Subcutaneous abdominal adipose tissue (tissue), 5 donors: ENCODE measurements around the gene RIMKLA.

Source experiments
- H3K27ac ChIP-seq: one replicate; pipeline ENCODE4 v1.7.0; 2013; ENCODE audit warnings: low read depth, mild to moderate bottlenecking, inconsistent platforms, low read length, moderate library complexity
- H3K27me3 ChIP-seq, 5 donors: one replicate each; pipeline ENCODE4 v1.7.0; 2013; ENCODE audit warnings: low read length in 5 of 5, inconsistent platforms in 1 of 5; ENCODE audit not compliant: control insufficient read depth in 5 of 5, insufficient read depth in 4 of 5
- H3K36me3 ChIP-seq, 5 donors: one replicate each; pipeline ENCODE4 v1.7.0; 2013; ENCODE audit warnings: low read length in 5 of 5; ENCODE audit not compliant: control insufficient read depth in 5 of 5, insufficient read depth in 5 of 5
- H3K4me1 ChIP-seq, 5 donors: one replicate each; pipeline ENCODE4 v1.7.0; 2013; ENCODE audit warnings: low read length in 5 of 5, mild to moderate bottlenecking in 3 of 5, moderate library complexity in 1 of 5; ENCODE audit not compliant: control insufficient read depth in 5 of 5, insufficient read depth in 5 of 5
- H3K4me3 ChIP-seq, 5 donors: one replicate each; pipeline ENCODE4 v1.7.0; 2013; ENCODE audit warnings: low read length in 5 of 5, low read depth in 1 of 5
- H3K9ac ChIP-seq, 5 donors: one replicate each; pipeline ENCODE4 v1.7.0; 2013; ENCODE audit warnings: low read length in 5 of 5, mild to moderate bottlenecking in 4 of 5, moderate library complexity in 3 of 5
- H3K9me3 ChIP-seq, 5 donors: one replicate each; pipeline ENCODE4 v1.7.0; 2013; ENCODE audit warnings: low read length in 5 of 5; ENCODE audit not compliant: control insufficient read depth in 5 of 5
- donor health status: healthy.
- donor health status: healthy.
- donor health status: healthy.
- donor health status: healthy.
- donor health status: healthy.

RIMKLA gene

GRCh38 chr1:42449256-42449655, 68.7 kb downstream of the RIMKLA start:
- H3K9ac ChIP-seq: no peak overlapping the region
- no peaks in the 10 kb centered on the region for H3K9me3 ChIP-seq
- no peaks in the 10 kb centered on the region for H3K36me3 ChIP-seq
- H3K4me1 ChIP-seq: no peaks in the 10 kb centered on the region
- no peaks in the 10 kb centered on the region for H3K27me3 ChIP-seq
- no peak overlapping the region for H3K4me3 ChIP-seq
- no peak overlapping the region for H3K27ac ChIP-seq

GRCh38 chr1:42450061-42450460, 69.5 kb downstream of the RIMKLA start:
- Histone ChIP-seq H3K4me1 (peaks cover 0 to 2% (median 0%) of the 10 kb centered on the region in 5 donors), H3K9ac (no peak overlapping the region), H3K36me3 (no peaks in the 10 kb centered on the region), H3K27ac (no peak overlapping the region), H3K9me3 (no peaks in the 10 kb centered on the region), H3K27me3 (no peaks in the 10 kb centered on the region), H3K4me3 (no peak overlapping the region)

- Histone ChIP-seq H3K4me1 (peaks cover 8 to 22% (median 18%) of the 10 kb centered on the region in 5 donors), H3K9ac (no peak overlapping the region), H3K36me3 (peaks cover 0 to 4% (median 4%) of the 10 kb centered on the region in 5 donors), H3K9me3 (no peaks in the 10 kb centered on the region), H3K27me3 (no peaks in the 10 kb centered on the region), H3K27ac (no peak overlapping the region), H3K4me3 (no peak overlapping the region)
These were observed 72.8 kb downstream of the RIMKLA start for GRCh38 chr1:42453386-42453785.

GRCh38 chr1:42454403-42454802, 73.8 kb downstream of the RIMKLA start:
- Histone ChIP-seq H3K9me3 (no peaks in the 10 kb centered on the region), H3K36me3 (peaks cover 1 to 14% (median 11%) of the 10 kb centered on the region in 5 donors), H3K27me3 (no peaks in the 10 kb centered on the region), H3K4me1 (peaks cover 8 to 22% (median 18%) of the 10 kb centered on the region in 5 donors), H3K9ac (no peak overlapping the region), H3K4me3 (no peak overlapping the region), H3K27ac (no peak overlapping the region)

GRCh38 chr1:42456010-42456753, 75.6 kb downstream of the RIMKLA start, which contains the start of the genes PPCS and ZMYND12:
PPCS (plus strand) TSS chr1:42456543; CDS start chr1:42456566, 23 bp downstream.
ZMYND12 (minus strand) TSS chr1:42456022; CDS start chr1:42455997, 25 bp downstream.
- peak within 1 kb of the TSS; percentile 92 for H3K27ac ChIP-seq
- no peaks in the 10 kb centered on the region for H3K9me3 ChIP-seq
- peaks cover 12 to 30% (median 24%) of the 10 kb centered on the region in 5 donors for H3K36me3 ChIP-seq
- peaks cover 8 to 22% (median 18%) of the 10 kb centered on the region in 5 donors for H3K4me1 ChIP-seq
- peak within 1 kb of the TSS; percentile 92 to 98 (median 97) for H3K4me3 ChIP-seq
- H3K9ac ChIP-seq: peak within 1 kb of the TSS; percentile 89 to 96 (median 90)
- H3K27me3 ChIP-seq: no peaks in the 10 kb centered on the region

GRCh38 chr1:42456754-42457089, 76.1 kb downstream of the RIMKLA start:
- peaks cover 12 to 31% (median 24%) of the 10 kb centered on the region in 5 donors for H3K36me3 ChIP-seq
- H3K9ac ChIP-seq: peak overlapping the region; percentile 68 to 96 (median 90)
- peaks cover 8 to 22% (median 18%) of the 10 kb centered on the region in 5 donors for H3K4me1 ChIP-seq
- H3K27ac ChIP-seq: peak overlapping the region; percentile 92
- peak overlapping the region; percentile 92 to 98 (median 97) for H3K4me3 ChIP-seq
- no peaks in the 10 kb centered on the region for H3K9me3 ChIP-seq
- H3K27me3 ChIP-seq: no peaks in the 10 kb centered on the region

- Histone ChIP-seq H3K27ac (no peak overlapping the region), H3K36me3 (peaks cover 12 to 31% (median 24%) of the 10 kb centered on the region in 5 donors), H3K4me3 (no peak overlapping the region), H3K9me3 (no peaks in the 10 kb centered on the region), H3K27me3 (no peaks in the 10 kb centered on the region), H3K4me1 (peaks cover 9 to 27% (median 24%) of the 10 kb centered on the region in 5 donors), H3K9ac (no peak overlapping the region)
These were observed 80.6 kb downstream of the RIMKLA start for GRCh38 chr1:42461196-42461595.

GRCh38 chr1:42462828-42463763, 82.5 kb downstream of the RIMKLA start, which contains the start of gene CCDC30:
CCDC30 (plus strand) TSS chr1:42463286; CDS start chr1:42480552, 17,266 bp downstream.
- H3K4me1 ChIP-seq: peaks cover 3 to 16% (median 14%) of the 10 kb centered on the region in 5 donors
- H3K4me3 ChIP-seq: peak within 1 kb of the TSS; percentile 80 to 90 (median 87)
- H3K9me3 ChIP-seq: no peaks in the 10 kb centered on the region
- H3K36me3 ChIP-seq: peaks cover 12 to 30% (median 24%) of the 10 kb centered on the region in 5 donors
- peak within 1 kb of the TSS; percentile 47 for H3K27ac ChIP-seq
- no peaks in the 10 kb centered on the region for H3K27me3 ChIP-seq
- peak within 1 kb of the TSS in 4 of 5 donors; percentile 51 to 68 (median 65) for H3K9ac ChIP-seq

GRCh38 chr1:42463921-42464320, 83.3 kb downstream of the RIMKLA start:
- Histone ChIP-seq H3K9me3 (no peaks in the 10 kb centered on the region), H3K4me3 (peak overlapping the region; percentile 80 to 90 (median 87)), H3K4me1 (peaks cover 3 to 16% (median 14%) of the 10 kb centered on the region in 5 donors), H3K36me3 (peaks cover 12 to 23% (median 19%) of the 10 kb centered on the region in 5 donors), H3K27ac (no peak overlapping the region), H3K27me3 (no peaks in the 10 kb centered on the region), H3K9ac (peak overlapping the region in 2 of 5 donors; percentile 65)
